ENCODE measurements around the gene RASA3.

DNA sequence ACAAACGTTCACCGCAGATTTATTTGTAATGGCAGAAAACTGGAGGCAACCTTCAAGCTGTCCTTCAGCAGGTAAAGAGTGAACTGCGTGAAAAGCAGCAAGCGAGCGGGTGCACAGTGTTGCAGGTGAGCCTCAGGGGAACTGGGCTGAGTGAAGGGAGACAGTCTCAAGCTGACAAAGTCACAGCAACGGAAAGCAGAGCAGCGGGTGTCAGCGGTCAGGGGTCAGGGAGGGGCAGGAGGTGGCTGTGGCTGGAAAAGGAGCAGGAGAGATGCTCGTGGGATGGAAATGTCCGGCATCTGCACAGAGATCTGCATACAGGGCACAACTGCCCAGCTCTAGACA, 8.5 kb upstream of the RASA3 start:
- TF ChIP-seq, protein P1, sequence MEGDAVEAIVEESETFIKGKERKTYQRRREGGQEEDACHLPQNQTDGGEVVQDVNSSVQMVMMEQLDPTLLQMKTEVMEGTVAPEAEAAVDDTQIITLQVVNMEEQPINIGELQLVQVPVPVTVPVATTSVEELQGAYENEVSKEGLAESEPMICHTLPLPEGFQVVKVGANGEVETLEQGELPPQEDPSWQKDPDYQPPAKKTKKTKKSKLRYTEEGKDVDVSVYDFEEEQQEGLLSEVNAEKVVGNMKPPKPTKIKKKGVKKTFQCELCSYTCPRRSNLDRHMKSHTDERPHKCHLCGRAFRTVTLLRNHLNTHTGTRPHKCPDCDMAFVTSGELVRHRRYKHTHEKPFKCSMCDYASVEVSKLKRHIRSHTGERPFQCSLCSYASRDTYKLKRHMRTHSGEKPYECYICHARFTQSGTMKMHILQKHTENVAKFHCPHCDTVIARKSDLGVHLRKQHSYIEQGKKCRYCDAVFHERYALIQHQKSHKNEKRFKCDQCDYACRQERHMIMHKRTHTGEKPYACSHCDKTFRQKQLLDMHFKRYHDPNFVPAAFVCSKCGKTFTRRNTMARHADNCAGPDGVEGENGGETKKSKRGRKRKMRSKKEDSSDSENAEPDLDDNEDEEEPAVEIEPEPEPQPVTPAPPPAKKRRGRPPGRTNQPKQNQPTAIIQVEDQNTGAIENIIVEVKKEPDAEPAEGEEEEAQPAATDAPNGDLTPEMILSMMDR (IDR thresholded peaks at IDR 0.05 in 2 of 3, conservative IDR thresholded peaks at IDR 0.05 in 1 of 3; ENCODE audit: borderline replicate concordance in 1 of 3, insufficient read depth in 1 of 3, low read depth in 2 of 3, low read length in 2 of 3), result no peak
- no peak for TF ChIP-seq ZFX (IDR thresholded peaks at IDR 0.05)
- TF ChIP-seq SIN3A (IDR thresholded peaks at IDR 0.05; ENCODE audit: low read depth), result no peak
- TF ChIP-seq POLR2A (IDR thresholded peaks at IDR 0.05; ENCODE audit: borderline replicate concordance, extremely low read depth, insufficient read depth, insufficient read length), result no peak
- TF ChIP-seq ZBTB33 (IDR thresholded peaks at IDR 0.05; ENCODE audit: extremely low read depth, insufficient replicate concordance, low read length), result no peak
- TF ChIP-seq EZH2phosphoT487 (IDR thresholded peaks at IDR 0.05; ENCODE audit: borderline replicate concordance), result no peak
- no peak for TF ChIP-seq EGR1 (IDR thresholded peaks at IDR 0.05; ENCODE audit: low read depth)

All from HCT116 (cell line).